ENCODE data around the gene TENM3.

The TENM3 gene

DNA sequence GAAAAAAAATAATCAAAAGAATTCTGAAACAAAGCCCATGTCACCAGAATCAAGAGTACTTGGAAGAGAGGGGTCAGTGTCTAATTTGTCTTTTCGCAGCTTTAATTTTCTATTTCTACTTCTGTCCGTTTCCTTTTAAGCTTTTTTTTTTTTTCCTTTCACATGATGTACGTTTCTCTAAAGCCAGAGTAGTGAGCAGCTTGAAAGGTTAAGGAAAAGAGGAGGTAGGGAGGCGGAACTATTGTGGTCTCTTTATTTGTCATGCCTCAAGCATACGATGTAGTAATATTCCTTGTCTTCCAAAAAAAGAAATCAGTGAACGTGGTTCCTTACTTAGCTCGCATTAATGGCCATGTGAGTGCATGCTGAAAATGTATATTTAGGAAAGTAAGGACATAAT is 311.5 kb downstream of the TENM3 start:
- H3K4me2 ChIP-seq (ENCODE audit: insufficient read depth, low read length, poor library complexity, severe bottlenecking): no peak overlapping the region
- H3K27ac ChIP-seq (replicated peaks; ENCODE audit: low read length): no peak overlapping the region
- no peak overlapping the region for H2BK120ac ChIP-seq (ENCODE audit: low read depth, low read length)
- no peak overlapping the region for H3K9ac ChIP-seq (ENCODE audit: low read depth, low read length, poor library complexity)
- no peak overlapping the region for H2AK5ac ChIP-seq (ENCODE audit: low read depth, low read length)
- H3K4ac ChIP-seq (ENCODE audit: low read length): no peak overlapping the region
- H4K8ac ChIP-seq (ENCODE audit: low read depth, low read length): no peak overlapping the region
- no CpG with 5 or more reads among the region's 7 CpGs for WGBS, 2 donors (ENCODE audit: extremely low coverage in 2 of 2, insufficient read length in 2 of 2, insufficient replicate concordance in 1 of 2)
- peaks cover 0 to 7% of the 10 kb centered on the region in 2 donors for H3K9me3 ChIP-seq (replicated peaks in 1 of 2; ENCODE audit: control insufficient read depth in 2 of 2, insufficient read depth in 1 of 2, low read depth in 1 of 2, low read length in 2 of 2)
- no peak overlapping the region for H2BK5ac ChIP-seq (ENCODE audit: low read length)
- H3K23ac ChIP-seq (ENCODE audit: low read depth, low read length, poor library complexity): no peak overlapping the region
- no peak overlapping the region for H2BK12ac ChIP-seq (ENCODE audit: low read length)
- H3K79me1 ChIP-seq (ENCODE audit: low read depth, low read length): no peaks in the 10 kb centered on the region
- no peak overlapping the region for H2BK15ac ChIP-seq (ENCODE audit: low read length)
- no peak for DNase-seq (ENCODE audit: low spot score)
- H4K91ac ChIP-seq (ENCODE audit: low read depth, low read length, poor library complexity): no peak overlapping the region
- H3K4me1 ChIP-seq (ENCODE audit: control insufficient read depth in 2 of 2, insufficient read depth in 1 of 2, low read depth in 1 of 2, low read length in 2 of 2): peaks cover 16 to 23% of the 10 kb centered on the region in 2 donors
- H3K18ac ChIP-seq (ENCODE audit: low read length): no peak overlapping the region
- H3K4me3 ChIP-seq (ENCODE audit: low read length in 2 of 2): no peak overlapping the region
- no peak overlapping the region for H3K14ac ChIP-seq (ENCODE audit: low read length)
- H3K27me3 ChIP-seq (ENCODE audit: control insufficient read depth in 3 of 3, insufficient read depth in 3 of 3, low read depth in 1 of 3, low read length in 3 of 3): no peaks in the 10 kb centered on the region
- H3K36me3 ChIP-seq (replicated peaks in 1 of 2; ENCODE audit: control insufficient read depth in 2 of 2, insufficient read depth in 2 of 2, low read length in 2 of 2): no peaks in the 10 kb centered on the region
- H2AFZ ChIP-seq (ENCODE audit: low read length): no peak overlapping the region

DNA sequence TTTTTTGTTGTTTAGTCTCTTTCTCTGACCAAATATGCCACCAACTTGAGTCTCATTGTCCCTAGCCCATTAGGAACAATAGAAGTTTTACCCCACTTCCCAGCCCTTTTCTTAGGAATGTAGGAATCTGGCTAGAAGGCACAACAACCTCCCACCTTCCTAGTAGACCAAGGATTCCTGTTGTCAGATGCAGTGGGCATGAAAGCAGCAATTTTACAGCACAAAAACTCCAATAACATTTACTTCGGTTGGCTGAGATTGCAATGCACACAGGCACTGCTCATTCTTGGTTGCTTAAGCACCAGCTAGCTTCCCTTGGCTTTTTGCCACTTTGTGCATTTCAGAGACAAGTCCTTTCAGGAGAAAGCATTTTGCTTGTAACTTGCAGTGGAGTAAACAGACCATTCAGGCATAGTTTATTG is 312.8 kb downstream of the TENM3 start:
- H3K18ac ChIP-seq (ENCODE audit: low read length): no peak overlapping the region
- H3K79me1 ChIP-seq (ENCODE audit: low read depth, low read length): no peaks in the 10 kb centered on the region
- no peak overlapping the region for H3K4ac ChIP-seq (ENCODE audit: low read length)
- H3K4me2 ChIP-seq (ENCODE audit: insufficient read depth, low read length, poor library complexity, severe bottlenecking): no peak overlapping the region
- no peak overlapping the region for H2AFZ ChIP-seq (ENCODE audit: low read length)
- no peak overlapping the region for H2BK120ac ChIP-seq (ENCODE audit: low read depth, low read length)
- WGBS, 2 donors (ENCODE audit: extremely low coverage in 2 of 2, insufficient read length in 2 of 2, insufficient replicate concordance in 1 of 2): no CpG with 5 or more reads among the region's 1 CpG
- no peak overlapping the region for H3K9ac ChIP-seq (ENCODE audit: low read depth, low read length, poor library complexity)
- no peaks in the 10 kb centered on the region for H3K36me3 ChIP-seq (replicated peaks in 1 of 2; ENCODE audit: control insufficient read depth in 2 of 2, insufficient read depth in 2 of 2, low read length in 2 of 2)
- no peak overlapping the region for H3K23ac ChIP-seq (ENCODE audit: low read depth, low read length, poor library complexity)
- H3K4me1 ChIP-seq (ENCODE audit: control insufficient read depth in 2 of 2, insufficient read depth in 1 of 2, low read depth in 1 of 2, low read length in 2 of 2): peaks cover 18 to 30% of the 10 kb centered on the region in 2 donors
- no peak overlapping the region for H4K91ac ChIP-seq (ENCODE audit: low read depth, low read length, poor library complexity)
- no peak overlapping the region for H3K4me3 ChIP-seq (ENCODE audit: low read length in 2 of 2)
- H2BK5ac ChIP-seq (ENCODE audit: low read length): no peak overlapping the region
- H3K9me3 ChIP-seq (replicated peaks in 1 of 2; ENCODE audit: control insufficient read depth in 2 of 2, insufficient read depth in 1 of 2, low read depth in 1 of 2, low read length in 2 of 2): peaks cover 0 to 7% of the 10 kb centered on the region in 2 donors
- H2BK15ac ChIP-seq (ENCODE audit: low read length): no peak overlapping the region
- H2AK5ac ChIP-seq (ENCODE audit: low read depth, low read length): no peak overlapping the region
- peak; percentile 63 for DNase-seq (ENCODE audit: low spot score)
- H3K27me3 ChIP-seq (ENCODE audit: control insufficient read depth in 3 of 3, insufficient read depth in 3 of 3, low read depth in 1 of 3, low read length in 3 of 3): no peaks in the 10 kb centered on the region
- no peak overlapping the region for H2BK12ac ChIP-seq (ENCODE audit: low read length)
- H3K14ac ChIP-seq (ENCODE audit: low read length): no peak overlapping the region
- peak overlapping the region; percentile 76 for H3K27ac ChIP-seq (replicated peaks; ENCODE audit: low read length)
- no peak overlapping the region for H4K8ac ChIP-seq (ENCODE audit: low read depth, low read length)

DNA sequence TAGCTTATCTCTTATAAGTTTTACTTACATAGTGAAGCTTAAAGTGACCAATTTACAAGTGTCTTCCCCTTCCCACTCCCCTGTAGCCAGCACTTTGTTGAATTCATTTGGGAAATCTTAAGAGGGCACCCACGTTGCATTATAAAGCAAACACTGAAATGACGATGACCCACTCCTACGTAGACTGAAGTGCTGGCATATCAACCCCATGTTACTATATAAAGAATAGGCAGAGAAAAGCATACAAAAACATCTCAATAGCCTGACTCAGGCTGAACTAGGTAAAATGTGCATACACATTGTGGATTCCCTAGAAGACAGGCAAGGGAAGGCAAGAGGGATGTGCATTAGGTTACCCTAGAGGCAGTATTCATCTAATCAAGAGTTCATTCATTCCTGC is 313.4 kb downstream of the TENM3 start:
- Histone ChIP-seq H3K27ac (replicated peaks; ENCODE audit: low read length) (peak overlapping the region; percentile 15), H3K4me1 (ENCODE audit: control insufficient read depth in 2 of 2, insufficient read depth in 1 of 2, low read depth in 1 of 2, low read length in 2 of 2) (peaks cover 18 to 30% of the 10 kb centered on the region in 2 donors), H2AFZ (ENCODE audit: low read length) (no peak overlapping the region), H3K4ac (ENCODE audit: low read length) (no peak overlapping the region), H4K8ac (ENCODE audit: low read depth, low read length) (no peak overlapping the region), H2BK5ac (ENCODE audit: low read length) (no peak overlapping the region), H4K91ac (ENCODE audit: low read depth, low read length, poor library complexity) (no peak overlapping the region), H3K36me3 (replicated peaks in 1 of 2; ENCODE audit: control insufficient read depth in 2 of 2, insufficient read depth in 2 of 2, low read length in 2 of 2) (no peaks in the 10 kb centered on the region), H3K18ac (ENCODE audit: low read length) (no peak overlapping the region), H2AK5ac (ENCODE audit: low read depth, low read length) (no peak overlapping the region), H3K9ac (ENCODE audit: low read depth, low read length, poor library complexity) (no peak overlapping the region), H3K4me2 (ENCODE audit: insufficient read depth, low read length, poor library complexity, severe bottlenecking) (no peak overlapping the region), H3K4me3 (ENCODE audit: low read length in 2 of 2) (no peak overlapping the region), H3K23ac (ENCODE audit: low read depth, low read length, poor library complexity) (no peak overlapping the region), H3K79me1 (ENCODE audit: low read depth, low read length) (no peaks in the 10 kb centered on the region), H3K27me3 (ENCODE audit: control insufficient read depth in 3 of 3, insufficient read depth in 3 of 3, low read depth in 1 of 3, low read length in 3 of 3) (no peaks in the 10 kb centered on the region), H3K14ac (ENCODE audit: low read length) (no peak overlapping the region), H2BK15ac (ENCODE audit: low read length) (no peak overlapping the region), H2BK120ac (ENCODE audit: low read depth, low read length) (no peak overlapping the region), H3K9me3 (replicated peaks in 1 of 2; ENCODE audit: control insufficient read depth in 2 of 2, insufficient read depth in 1 of 2, low read depth in 1 of 2, low read length in 2 of 2) (peaks cover 0 to 7% of the 10 kb centered on the region in 2 donors), H2BK12ac (ENCODE audit: low read length) (no peak overlapping the region)
- WGBS, 2 donors (ENCODE audit: extremely low coverage in 2 of 2, insufficient read length in 2 of 2, insufficient replicate concordance in 1 of 2): no CpG with 5 or more reads among the region's 3 CpGs
- DNase-seq (ENCODE audit: low spot score): no peak

DNA sequence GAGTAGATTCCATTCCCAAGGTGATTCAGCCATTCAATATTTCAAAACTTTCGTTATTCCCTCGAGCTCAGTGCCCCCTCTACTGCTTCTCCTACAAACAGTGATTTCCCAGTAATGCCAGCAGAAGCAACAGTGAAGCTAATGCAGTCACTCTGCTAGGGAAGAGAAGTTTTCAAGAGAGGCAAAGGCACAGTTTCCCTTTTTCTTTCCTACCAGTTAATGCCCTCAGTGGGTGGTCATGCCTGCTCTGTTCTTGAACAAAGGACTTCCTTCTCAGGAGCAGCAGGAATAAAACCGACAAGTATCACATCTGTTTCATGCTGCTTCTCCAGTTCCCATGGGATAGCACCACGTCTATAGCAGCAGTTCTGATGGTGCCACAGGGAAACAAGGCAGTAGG is 317.2 kb downstream of the TENM3 start:
- Histone ChIP-seq H4K91ac (ENCODE audit: low read depth, low read length, poor library complexity) (no peak overlapping the region), H3K23ac (ENCODE audit: low read depth, low read length, poor library complexity) (no peak overlapping the region), H3K4me1 (ENCODE audit: control insufficient read depth in 2 of 2, insufficient read depth in 1 of 2, low read depth in 1 of 2, low read length in 2 of 2) (peaks cover 19 to 23% of the 10 kb centered on the region in 2 donors), H3K18ac (ENCODE audit: low read length) (no peak overlapping the region), H4K8ac (ENCODE audit: low read depth, low read length) (no peak overlapping the region), H2BK120ac (ENCODE audit: low read depth, low read length) (no peak overlapping the region), H3K27me3 (ENCODE audit: control insufficient read depth in 3 of 3, insufficient read depth in 3 of 3, low read depth in 1 of 3, low read length in 3 of 3) (no peaks in the 10 kb centered on the region), H3K4ac (ENCODE audit: low read length) (no peak overlapping the region), H3K9me3 (replicated peaks in 1 of 2; ENCODE audit: control insufficient read depth in 2 of 2, insufficient read depth in 1 of 2, low read depth in 1 of 2, low read length in 2 of 2) (peaks cover 0 to 7% of the 10 kb centered on the region in 2 donors), H2BK12ac (ENCODE audit: low read length) (no peak overlapping the region), H2BK15ac (ENCODE audit: low read length) (no peak overlapping the region), H2AFZ (ENCODE audit: low read length) (peak overlapping the region; percentile 0), H3K4me2 (ENCODE audit: insufficient read depth, low read length, poor library complexity, severe bottlenecking) (no peak overlapping the region), H2AK5ac (ENCODE audit: low read depth, low read length) (no peak overlapping the region), H2BK5ac (ENCODE audit: low read length) (no peak overlapping the region), H3K79me1 (ENCODE audit: low read depth, low read length) (no peaks in the 10 kb centered on the region), H3K4me3 (ENCODE audit: low read length in 2 of 2) (no peak overlapping the region), H3K9ac (ENCODE audit: low read depth, low read length, poor library complexity) (no peak overlapping the region), H3K27ac (replicated peaks; ENCODE audit: low read length) (peak overlapping the region; percentile 68), H3K36me3 (replicated peaks in 1 of 2; ENCODE audit: control insufficient read depth in 2 of 2, insufficient read depth in 2 of 2, low read length in 2 of 2) (peaks cover 0 to 8% of the 10 kb centered on the region in 2 donors), H3K14ac (ENCODE audit: low read length) (no peak overlapping the region)
- WGBS, 2 donors (ENCODE audit: extremely low coverage in 2 of 2, insufficient read length in 2 of 2, insufficient replicate concordance in 1 of 2): no CpG with 5 or more reads among the region's 4 CpGs
- DNase-seq (ENCODE audit: low spot score): peak; percentile 71

All from neuronal stem cell (in vitro differentiated cells).